GM19397 (cell line): ENCODE measurements around the gene TSPAN31.
"Not testable (repeated sequence)": the region's sequence is repeated elsewhere in the genome, so short reads cannot be mapped to it uniquely, and the experiment has no call there.

Experiments
- ATAC-seq: cut with Tn5 transposase; IDR thresholded peaks from one replicate; pipeline ENCODE4 v1.9.1; 2021; ENCODE audit warnings: mild to moderate bottlenecking, moderate library complexity; ENCODE audit not compliant: unreplicated experiment

TSPAN31 gene

DNA sequence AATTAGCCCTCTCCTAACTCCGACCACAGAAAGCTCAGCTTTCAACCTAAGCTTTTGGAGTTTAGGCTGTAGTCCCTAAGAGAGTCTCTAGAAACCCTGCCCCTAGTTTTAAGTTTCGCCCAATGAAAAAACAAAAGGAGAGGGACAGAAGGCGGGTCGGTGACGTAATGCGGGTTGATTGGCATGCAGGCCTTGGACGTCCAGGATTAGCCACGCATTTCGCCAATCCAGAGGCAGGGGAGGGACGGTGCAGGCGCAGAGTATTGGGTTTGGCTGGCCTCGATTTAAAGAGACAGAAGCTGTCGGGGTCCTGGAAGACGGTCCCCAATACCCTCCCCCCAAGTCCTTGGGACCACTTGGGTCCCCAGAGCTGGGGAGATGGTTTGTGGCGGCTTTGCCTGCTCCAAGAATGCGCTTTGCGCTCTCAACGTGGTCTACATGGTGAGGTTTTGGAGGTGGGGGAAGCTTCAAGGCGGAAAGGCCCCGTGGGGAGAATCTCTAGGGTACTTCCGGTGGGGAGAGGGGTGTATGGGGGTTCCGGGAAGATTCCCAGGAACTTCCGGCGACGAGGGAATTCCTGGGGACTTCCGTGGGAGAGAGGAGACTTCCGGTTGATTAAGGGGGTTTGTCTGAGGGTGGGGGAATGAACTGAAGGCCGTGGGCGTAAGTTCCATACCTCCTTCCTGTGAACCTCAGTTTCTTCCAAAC is at the start of gene TSPAN31:
TSPAN31 (plus strand) TSS at position 263 of the 708 bp plus-strand sequence; CDS start at position 379, 116 bp downstream.
- ATAC-seq, result peak; percentile 84

- ATAC-seq, result no peak
Observed at GRCh38 chr12:57695770-57696432, 48.9 kb upstream of the TSPAN31 start.

DNA sequence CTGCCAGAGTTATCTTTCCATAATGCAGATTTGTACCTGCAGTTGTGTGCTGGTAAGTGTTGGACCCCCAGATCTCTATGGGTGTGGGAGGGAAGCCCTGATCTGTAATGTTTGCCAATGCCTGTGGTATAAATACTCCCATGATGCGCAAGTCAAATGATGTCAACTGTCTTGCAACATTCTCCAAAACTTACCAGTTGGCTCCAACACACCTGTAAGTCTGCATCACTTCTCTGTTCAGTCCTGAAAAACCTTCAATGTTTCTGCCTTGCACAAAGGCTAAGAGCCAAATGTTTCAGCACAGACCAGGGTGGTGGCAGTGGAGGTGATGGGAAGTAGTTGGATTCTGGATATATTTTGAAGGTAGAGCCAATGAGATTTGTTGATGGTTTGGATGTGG is 47.8 kb upstream of the TSPAN31 start:
- no peak for ATAC-seq

GRCh38 chr12:57698414-57698813 is 46.4 kb upstream of the TSPAN31 start:
- ATAC-seq, result no peak

DNA sequence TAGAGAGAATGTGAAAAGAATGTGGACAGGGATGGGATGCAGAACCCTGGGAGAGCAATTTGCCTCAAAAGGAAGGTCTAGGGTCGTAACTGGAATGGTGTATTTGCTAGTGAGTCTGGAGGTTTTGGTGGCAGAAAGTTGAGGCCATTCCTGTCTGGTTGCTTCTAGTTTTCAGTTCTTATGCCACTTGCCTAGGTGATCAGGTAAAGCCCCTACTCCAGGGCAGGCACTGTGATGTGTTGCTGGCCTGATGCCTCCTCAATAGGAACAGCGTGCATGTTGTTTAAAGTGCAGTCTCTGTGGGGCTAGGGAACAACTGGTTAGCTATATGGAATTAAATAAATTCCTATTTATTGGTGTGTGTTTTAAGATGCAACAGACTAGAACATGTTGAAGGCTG is 44.5 kb upstream of the TSPAN31 start:
- ATAC-seq, result no peak

DNA sequence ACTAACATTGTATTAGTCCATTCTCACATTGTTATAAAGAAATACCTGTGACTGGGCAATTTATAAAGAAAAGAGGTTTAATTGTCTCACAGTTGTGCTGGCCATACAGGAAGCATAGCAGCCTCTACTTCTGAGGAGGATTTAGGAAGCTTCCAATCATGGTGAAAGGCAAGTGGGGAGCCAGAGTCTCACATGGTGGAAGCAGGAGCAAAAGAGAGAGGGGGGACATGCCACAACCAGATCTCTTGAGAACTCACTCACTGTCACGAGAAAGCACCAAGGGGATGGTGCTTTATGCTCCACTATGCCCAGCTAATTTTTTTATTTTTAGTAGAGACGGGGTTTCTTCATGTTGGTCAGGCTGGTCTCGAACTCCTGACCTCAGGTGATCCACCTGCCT is 37.6 kb upstream of the TSPAN31 start:
- ATAC-seq, result no peak

- ATAC-seq, result no peak
Observed at GRCh38 chr12:57708296-57708695, 36.5 kb upstream of the TSPAN31 start.

- ATAC-seq, result no peak
Observed at GRCh38 chr12:57712701-57713100, 32.1 kb upstream of the TSPAN31 start.

- no peak for ATAC-seq
Observed at GRCh38 chr12:57713209-57713608, 31.6 kb upstream of the TSPAN31 start.

DNA sequence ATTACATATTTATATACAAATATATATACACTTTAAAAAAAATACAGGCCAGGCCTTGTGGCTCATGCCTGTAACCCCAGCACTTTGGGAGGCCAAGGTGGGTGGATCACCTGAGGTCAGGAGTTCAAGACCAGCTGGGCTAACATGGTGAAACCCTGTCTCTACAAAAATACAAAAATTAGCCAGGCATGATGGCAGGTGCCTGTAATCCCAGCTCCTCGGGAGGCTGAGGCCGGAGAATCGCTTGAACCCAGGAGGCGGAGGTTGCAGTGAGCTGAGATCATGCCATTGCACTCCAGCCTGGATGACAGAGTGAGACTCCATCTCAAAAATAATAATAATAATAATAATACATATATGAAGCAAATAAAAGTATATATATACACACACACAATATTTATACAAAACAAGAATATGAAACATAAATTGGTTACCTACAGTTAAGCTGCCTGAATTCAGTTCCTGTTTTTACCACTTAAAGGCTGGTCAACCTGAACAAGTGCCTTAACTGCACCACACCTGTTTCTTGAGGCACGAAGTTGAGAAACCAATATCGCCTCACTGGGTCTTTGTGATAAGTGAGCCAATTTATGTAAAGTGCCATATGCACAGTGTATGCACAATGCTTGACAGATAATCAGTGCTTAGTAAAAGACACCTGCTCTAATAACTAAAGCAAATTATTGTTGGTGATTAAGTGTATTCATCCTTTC is 29.6 kb upstream of the TSPAN31 start:
- ATAC-seq, result not testable (repeated sequence)

DNA sequence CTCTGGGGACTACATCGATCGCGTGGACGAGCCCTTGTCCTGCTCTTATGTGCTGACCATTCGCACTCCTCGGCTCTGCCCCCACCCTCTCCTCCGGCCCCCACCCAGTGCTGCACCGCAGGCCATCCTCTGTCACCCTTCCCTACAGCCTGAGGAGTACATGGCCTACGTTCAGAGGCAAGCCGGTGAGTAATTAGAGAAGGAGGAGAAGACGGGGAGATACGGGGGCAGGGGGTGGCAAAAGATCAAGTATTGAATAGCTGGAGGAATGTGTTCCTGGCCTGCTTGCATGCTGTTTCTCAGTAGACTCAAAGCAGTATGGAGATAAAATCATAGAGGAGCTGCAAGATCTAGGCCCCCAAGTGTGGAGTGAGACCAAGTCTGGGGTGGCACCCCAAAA is 29.1 kb upstream of the TSPAN31 start:
- no peak for ATAC-seq

- ATAC-seq, result no peak
Observed at GRCh38 chr12:57716305-57716704, 28.5 kb upstream of the TSPAN31 start.

DNA sequence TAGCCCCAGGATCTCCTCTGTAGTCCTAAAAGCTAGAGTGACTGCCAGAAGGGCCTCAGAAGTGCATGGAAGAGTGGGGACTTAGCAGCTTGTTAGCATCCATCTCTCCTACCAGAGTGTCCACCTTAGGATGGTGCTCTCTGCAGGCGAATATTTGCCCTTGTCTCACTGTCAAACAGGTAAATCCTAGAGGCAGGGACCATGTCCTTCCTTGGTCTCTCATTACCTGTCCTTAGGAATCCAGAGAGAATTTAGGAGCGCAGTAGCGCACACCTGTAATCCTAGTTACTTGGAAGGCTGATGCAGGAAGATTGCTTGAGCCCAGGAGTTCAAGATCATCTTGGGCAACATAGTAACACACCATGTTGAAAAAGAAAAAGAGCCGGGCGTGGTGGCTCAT is 27.7 kb upstream of the TSPAN31 start:
- ATAC-seq, result no peak

- ATAC-seq, result no peak
Observed at GRCh38 chr12:57717846-57718640, 26.8 kb upstream of the TSPAN31 start.

GRCh38 chr12:57718641-57719528 is 26.0 kb upstream of the TSPAN31 start:
- no peak for ATAC-seq

DNA sequence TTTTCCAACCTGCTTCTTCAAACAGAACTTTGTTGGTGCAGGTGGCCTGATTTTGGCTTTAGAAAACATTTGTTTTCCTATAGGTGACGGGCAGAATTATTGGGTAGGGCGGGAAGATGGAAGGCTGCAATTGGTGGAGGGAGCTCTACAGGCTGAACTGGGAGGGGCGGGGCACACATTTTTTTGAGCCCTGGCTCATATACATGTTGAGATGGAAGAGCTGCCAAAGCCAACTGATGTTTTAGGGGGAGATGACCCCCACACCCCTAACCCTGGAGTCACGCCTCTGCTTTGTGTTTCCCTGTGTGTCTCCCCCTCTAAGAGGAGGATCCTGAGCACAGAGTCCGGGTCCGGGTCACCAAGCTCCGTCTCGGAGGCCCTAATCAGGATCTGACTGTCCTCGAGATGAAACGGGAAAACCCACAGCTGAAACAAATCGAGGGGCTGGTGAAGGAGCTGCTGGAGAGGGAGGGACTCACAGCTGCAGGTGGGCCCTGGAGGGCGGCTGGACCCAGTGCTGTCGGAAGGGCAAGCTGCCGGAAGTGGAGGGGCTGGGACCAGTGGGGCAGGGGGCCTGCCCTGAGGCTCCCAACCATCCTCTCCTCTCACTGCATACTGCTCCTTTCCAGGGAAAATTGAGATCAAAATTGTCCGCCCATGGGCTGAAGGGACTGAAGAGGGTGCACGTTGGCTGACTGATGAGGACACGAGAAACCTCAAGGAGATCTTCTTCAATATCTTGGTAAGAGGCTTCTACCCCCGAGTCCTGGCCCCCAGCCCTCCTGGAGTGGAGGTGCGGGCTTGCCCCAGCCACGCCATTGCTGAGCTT is 24.8 kb upstream of the TSPAN31 start:
- no peak for ATAC-seq

- ATAC-seq, result no peak
Observed at GRCh38 chr12:57720606-57721595, 23.9 kb upstream of the TSPAN31 start.
